Measurements from ENCODE around the gene PSAPL1. TPM values are rescaled to one million over a fixed set of nuclear protein-coding genes. Genes with fewer than 3 reads are reported as not detected.

PSAPL1 gene
- polyA plus RNA-seq, 1 experiment: not detected

- CTCF ChIA-PET: no interaction called here
- no peak for DNase-seq (ENCODE audit: low read depth, low spot score)
- no peak for TF ChIP-seq CTCF (IDR thresholded peaks at IDR 0.05; ENCODE audit: low read depth, low read length)
- H3K27me3 ChIP-seq (ENCODE audit: control insufficient read depth, insufficient read depth, low read length): peaks cover 6% of the 10 kb centered on the region
- H3K9me3 ChIP-seq (ENCODE audit: control insufficient read depth, insufficient read depth, low read length): no peaks in the 10 kb centered on the region; the same call in 1 of the 2 replicates
- H3K27ac ChIP-seq (ENCODE audit: low read depth, low read length): no peak overlapping the region
- no peak overlapping the region for H3K4me3 ChIP-seq (ENCODE audit: low read depth, low read length)
- POLR2A ChIA-PET: no interaction called here
Measured at GRCh38 chr4:7430368-7430964, 4.3 kb downstream of the PSAPL1 start.

GRCh38 chr4:7429601-7430078, 5.1 kb downstream of the PSAPL1 start:
- H3K27ac ChIP-seq (ENCODE audit: low read depth, low read length): no peak overlapping the region
- ChIA-PET CTCF (no interaction called here), POLR2A (no interaction called here)
- no peaks in the 10 kb centered on the region; the same call in 1 of the 2 replicates for H3K9me3 ChIP-seq (ENCODE audit: control insufficient read depth, insufficient read depth, low read length)
- no peak for TF ChIP-seq CTCF (IDR thresholded peaks at IDR 0.05; ENCODE audit: low read depth, low read length)
- DNase-seq (ENCODE audit: low read depth, low spot score): no peak
- H3K4me3 ChIP-seq (ENCODE audit: low read depth, low read length): no peak overlapping the region
- peaks cover 6% of the 10 kb centered on the region for H3K27me3 ChIP-seq (ENCODE audit: control insufficient read depth, insufficient read depth, low read length)

- Histone ChIP-seq H3K27ac (ENCODE audit: low read depth, low read length) (no peak overlapping the region), H3K9me3 (ENCODE audit: control insufficient read depth, insufficient read depth, low read length) (no peaks in the 10 kb centered on the region; the same call in 1 of the 2 replicates), H3K4me3 (ENCODE audit: low read depth, low read length) (no peak overlapping the region), H3K27me3 (ENCODE audit: control insufficient read depth, insufficient read depth, low read length) (peaks cover 6% of the 10 kb centered on the region)
- DNase-seq (ENCODE audit: low read depth, low spot score): no peak
- CTCF ChIA-PET: no interaction called here
- no peak for TF ChIP-seq CTCF (IDR thresholded peaks at IDR 0.05; ENCODE audit: low read depth, low read length)
- POLR2A ChIA-PET: no interaction called here
Measured at GRCh38 chr4:7429069-7429416, 5.7 kb downstream of the PSAPL1 start.

- POLR2A ChIA-PET: no interaction called here
- no peak for TF ChIP-seq CTCF (IDR thresholded peaks at IDR 0.05; ENCODE audit: low read depth, low read length)
- Histone ChIP-seq H3K4me3 (ENCODE audit: low read depth, low read length) (no peak overlapping the region), H3K9me3 (ENCODE audit: control insufficient read depth, insufficient read depth, low read length) (no peaks in the 10 kb centered on the region; the same call in 1 of the 2 replicates), H3K27ac (ENCODE audit: low read depth, low read length) (no peak overlapping the region), H3K27me3 (ENCODE audit: control insufficient read depth, insufficient read depth, low read length) (peaks cover 6% of the 10 kb centered on the region)
- no peak for DNase-seq (ENCODE audit: low read depth, low spot score)
- CTCF ChIA-PET: no interaction called here
Measured at GRCh38 chr4:7428261-7429068, 6.3 kb downstream of the PSAPL1 start.

DNA sequence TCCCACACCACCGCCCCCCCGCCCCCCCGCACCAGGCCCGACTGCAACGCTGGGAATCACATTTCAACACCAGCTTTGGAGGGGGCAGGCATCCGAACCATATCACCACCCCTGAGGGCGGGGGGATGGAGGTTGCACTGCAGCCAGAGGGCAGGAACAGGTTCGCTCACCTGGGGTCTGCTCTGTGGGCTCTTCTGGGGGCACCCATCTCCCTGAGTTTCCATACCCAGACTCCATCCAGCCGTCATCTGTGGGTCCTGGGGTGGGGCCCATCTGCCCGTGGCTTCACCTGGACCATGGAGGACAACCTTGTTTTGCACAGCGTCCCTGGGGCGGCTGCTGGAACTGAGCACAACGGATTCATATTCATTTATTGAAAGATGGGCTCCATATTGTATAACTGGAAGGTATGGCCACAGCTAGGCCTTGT, 6.9 kb downstream of the PSAPL1 start:
- Histone ChIP-seq H3K27ac (ENCODE audit: low read depth, low read length) (no peak overlapping the region), H3K9me3 (ENCODE audit: control insufficient read depth, insufficient read depth, low read length) (no peaks in the 10 kb centered on the region), H3K27me3 (ENCODE audit: control insufficient read depth, insufficient read depth, low read length) (peaks cover 6% of the 10 kb centered on the region), H3K4me3 (ENCODE audit: low read depth, low read length) (no peak overlapping the region)
- TF ChIP-seq CTCF (IDR thresholded peaks at IDR 0.05; ENCODE audit: low read depth, low read length): no peak
- ChIA-PET POLR2A (no interaction called here), CTCF (no interaction called here)
- DNase-seq (ENCODE audit: low read depth, low spot score): no peak
